UCSD-AML1 (cell line): ENCODE results near the gene BBS2.
A peak's percentile ranks its signal among the peaks of the same experiment; 100 is the strongest.
"Not testable (repeated sequence)": the region's sequence is repeated elsewhere in the genome, so short reads cannot be mapped to it uniquely, and the experiment has no call there.

ENCODE experiments used
- DNase-seq: peaks from one replicate; lab custom pipeline; 2025; ENCODE audit not compliant: unreplicated experiment; lab: John Stamatoyannopoulos, UW

BBS2 gene

DNA sequence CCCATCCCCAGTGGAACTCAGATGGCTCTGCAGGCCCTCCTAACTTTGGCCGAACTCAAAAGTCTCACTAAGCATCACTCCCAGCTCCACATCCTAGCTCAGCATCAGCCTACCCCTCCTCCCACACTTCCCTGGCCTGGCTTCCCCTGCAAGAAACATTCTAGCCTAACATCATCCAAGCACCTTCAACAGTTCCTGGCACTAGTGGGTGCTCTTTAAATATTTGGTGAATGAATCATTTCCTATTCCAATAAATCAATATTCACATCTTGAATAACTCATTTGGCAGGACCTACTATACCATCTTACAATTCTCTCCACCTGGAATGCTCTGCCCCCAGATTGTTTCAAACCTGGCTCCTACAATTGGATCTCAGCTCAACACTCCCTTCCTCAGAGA, 11.0 kb upstream of the BBS2 start:
- DNase-seq, result no peak

DNA sequence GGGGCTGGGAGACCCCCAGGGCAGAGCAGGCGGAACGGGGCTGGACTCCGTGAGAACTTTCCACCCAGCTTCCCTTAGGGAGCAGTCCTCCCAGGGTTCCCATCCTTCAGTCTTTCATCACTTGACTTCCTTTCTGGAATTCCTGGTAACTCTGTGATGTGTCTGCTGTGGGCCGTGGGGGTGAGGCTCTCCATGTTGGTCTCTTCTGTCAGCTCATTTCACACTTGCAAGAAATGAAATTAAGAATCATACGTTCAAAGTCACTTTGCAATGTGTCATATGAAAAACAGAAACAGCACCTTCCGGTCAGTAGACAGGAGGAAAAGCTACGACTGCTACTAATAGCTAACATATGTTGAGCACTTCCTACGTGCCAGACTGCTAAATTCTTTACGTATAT, 5.4 kb upstream of the BBS2 start:
- no peak for DNase-seq

DNA sequence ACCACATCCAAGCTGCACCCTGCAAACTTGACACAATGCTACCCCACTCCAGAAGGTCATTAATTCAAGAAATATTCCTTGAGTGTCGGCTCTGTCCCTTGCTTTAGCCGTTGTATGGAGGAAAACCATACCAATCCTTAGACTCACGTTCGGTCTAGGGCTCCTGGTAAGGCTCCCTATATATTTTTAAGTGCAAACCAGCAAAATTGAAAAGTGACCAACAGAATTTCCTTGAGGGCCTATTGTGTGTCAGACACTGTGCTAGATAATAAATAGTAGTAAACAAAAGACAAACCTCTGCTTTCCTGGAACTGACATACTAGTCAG, 390 bp upstream of the BBS2 start:
- DNase-seq, result no peak

DNA sequence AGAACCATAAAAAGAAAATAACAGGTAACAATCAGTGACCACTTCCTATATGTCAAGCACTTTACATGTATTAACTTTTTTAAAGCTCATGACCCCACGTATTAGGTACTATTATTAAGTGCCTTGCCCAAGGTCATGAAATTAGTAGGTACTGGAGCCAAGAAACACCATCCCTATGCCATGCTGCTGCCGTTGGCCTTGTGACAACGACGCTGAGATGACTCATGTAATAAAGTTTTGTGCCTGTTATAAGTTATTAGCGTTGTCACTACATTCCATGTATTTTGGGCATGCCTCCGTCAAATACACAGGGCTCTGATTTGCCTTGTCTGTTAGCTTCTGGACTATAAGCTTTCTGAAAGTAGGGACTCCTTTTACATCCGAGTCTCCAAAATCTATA, 1.4 kb downstream of the BBS2 start:
- DNase-seq, result no peak

DNA sequence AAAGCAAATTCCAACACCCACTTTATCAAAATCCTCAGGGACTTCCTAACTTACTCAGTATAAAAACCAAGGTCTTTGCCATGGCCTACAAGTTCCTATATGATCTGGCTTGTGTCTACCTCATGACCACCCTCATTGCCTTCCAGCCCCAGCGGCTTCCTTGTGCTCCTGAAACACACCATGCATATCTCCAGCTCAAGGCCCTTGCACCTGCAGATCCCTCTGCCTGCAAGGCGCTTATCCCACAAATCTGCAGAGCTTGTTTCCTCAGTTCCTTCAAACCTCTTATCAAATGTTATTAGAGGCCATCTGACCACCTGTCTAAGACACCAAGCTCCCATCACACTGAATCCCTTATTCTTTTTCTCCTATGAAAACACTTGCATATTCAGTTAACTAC, 2.6 kb downstream of the BBS2 start:
- no peak for DNase-seq

DNA sequence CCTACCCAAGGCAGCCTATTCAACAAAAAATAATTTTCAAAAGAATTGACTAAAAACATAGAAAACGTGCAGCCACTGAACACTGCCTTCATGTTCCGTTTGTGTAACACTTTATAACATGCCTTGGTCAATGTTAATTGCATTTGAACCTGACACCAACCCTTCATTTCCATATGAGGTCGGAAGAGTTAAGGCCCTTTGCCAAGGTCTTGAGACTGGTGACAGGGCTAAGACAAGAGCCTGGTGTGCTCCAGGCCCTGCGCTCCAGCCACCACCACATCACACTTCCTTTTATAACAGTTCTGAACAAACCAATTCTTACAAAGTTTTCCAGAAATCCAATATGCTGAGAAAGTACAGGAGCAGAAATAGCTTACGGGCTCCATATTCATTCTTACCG, 4.2 kb downstream of the BBS2 start:
- no peak for DNase-seq

DNA sequence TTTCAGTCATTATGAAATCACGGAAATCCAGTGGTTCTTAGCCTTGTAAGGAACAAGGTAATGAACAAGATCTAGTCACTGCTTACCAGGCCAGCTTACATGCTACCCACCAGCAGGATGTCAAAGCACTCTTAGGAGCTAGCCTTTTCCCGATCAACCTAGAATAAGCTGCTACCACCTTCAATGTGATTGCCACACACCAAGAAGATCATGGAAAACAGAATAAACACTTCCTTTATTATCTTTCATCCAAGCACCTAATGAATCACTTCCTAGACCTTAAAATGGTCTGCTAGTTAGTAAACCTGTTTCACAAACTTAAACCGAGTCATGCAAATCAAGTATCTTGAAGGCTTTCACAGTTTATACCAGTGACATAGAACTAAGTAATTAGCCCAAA, 5.0 kb downstream of the BBS2 start:
- no peak for DNase-seq

DNA sequence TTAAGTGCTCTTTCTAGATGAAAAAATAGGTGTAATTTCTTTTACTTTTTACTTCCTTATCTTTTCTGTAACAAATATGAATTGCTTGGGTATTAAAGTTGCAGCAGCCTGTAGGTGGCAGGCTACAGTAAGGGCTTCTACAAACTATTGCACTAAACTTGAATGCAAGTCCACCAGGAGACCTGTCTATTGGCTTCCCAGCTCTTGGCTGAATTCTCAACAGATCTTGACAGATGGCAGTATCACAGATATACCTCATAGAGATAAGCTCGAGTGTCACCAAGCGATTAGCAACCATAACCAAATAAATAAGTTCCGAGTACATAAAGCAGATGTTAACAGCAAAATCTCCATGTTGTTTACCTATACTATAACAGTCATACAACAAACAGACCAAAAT, 5.9 kb downstream of the BBS2 start:
- peak; percentile 15 for DNase-seq

DNA sequence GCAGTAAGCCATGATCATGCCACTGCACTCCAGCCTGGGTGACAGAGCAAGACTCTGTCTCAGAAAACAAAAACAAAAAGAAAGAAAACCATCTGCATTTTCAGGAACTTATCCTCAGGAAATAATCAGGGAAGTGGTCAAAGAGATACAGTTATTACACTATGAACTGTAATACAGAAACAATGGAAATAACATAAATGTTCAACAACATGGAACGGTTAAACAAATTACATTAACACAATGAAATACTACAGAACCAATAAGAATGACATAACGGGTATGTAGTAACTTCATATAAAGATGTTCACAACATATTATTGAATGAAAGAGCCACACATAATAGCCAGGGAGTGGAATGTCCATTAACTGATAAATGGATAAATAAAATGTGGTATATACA, 6.7 kb downstream of the BBS2 start:
- DNase-seq, result no peak

DNA sequence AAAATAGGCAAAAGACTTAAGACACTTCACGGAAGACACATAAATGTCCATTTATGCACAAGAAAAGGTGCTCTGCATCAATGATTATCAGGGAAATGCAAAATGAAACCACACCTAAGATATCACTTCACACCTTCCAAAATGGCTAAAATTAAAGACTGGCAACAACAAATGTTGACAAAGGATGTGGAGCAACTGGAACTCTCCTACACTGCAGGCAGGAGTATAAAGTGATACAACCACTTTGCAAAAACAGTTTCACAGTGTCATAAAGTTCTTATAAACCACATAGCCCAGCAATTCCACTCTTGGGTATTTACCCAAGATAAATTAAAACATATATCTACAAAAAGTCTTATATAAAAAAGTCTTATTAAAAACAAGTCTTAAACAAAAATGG, 7.8 kb downstream of the BBS2 start:
- no peak for DNase-seq

DNA sequence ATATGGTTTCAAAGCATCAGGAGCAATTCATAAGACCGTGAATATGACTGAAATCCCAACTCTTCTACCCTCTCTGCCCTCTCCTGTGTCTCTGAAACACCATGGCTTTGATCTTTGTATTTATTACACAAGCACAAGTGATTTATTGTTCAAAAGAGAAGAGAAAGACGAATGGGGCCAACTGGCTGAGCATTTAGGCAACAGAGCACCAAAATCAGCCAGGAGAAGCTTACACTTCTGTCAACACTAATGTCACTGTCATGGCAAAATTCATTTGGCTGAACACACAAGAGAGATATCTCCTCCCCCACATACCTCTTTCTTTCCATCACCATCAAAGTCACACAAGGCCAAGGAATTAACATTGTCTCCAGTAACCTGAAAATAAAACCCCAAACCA, 9.3 kb downstream of the BBS2 start:
- no peak for DNase-seq

DNA sequence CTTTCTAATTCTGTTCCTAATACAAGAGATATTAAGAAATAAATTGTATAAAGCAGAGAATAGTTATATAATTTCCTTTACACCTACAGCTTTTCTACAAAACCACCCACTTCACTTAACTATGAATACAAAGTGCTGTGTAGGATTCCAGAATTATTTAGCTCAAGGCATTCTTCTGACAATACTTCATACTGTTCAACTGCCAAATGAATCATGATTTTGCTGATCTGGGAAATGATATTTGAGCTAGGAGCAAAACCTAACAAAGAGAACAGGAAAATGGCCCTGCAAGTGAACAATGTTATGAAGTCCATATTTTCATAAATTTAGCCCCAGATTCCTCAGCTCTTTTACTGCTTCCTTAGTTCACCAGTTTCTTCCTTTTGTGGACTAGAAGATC, 12.9 kb downstream of the BBS2 start:
- no peak for DNase-seq

DNA sequence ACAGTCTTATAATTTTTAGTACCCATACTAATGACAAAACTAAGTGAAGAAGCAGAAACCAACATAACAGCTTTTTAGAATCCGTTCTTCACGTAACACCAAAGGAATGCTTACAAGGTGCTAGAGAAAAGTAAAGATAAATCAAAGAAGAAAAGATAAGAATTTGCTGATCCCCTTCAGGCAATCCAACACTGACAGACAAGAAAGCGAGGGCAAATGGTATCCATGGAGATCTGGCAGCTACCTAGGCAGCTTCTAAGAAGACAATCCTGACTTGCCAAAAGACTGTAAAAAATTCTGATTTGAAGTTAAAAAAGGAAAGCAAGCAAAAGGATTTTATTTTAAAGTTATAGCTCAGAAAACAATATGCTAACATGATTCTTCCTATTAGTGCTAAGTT, 14.6 kb downstream of the BBS2 start:
- no peak for DNase-seq

DNA sequence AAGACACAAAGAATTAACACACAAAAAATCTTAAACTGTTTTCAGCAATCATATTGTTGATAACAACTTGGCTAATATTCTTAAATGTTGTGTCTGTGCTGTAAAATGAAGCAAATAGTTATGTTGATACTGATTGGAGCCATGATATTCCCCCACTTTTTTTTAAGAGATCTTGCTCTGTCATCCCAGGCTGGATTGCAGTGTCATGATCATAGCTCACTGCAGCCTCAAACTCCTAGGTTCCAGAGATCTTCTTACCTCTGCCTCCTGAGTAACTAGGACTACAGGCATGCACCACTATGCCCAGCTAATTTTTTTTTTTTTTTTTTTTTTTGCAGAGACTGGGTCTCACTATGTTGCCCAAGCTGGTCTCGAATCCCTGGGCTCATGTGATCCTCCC, 26.0 kb downstream of the BBS2 start:
- no peak for DNase-seq

DNA sequence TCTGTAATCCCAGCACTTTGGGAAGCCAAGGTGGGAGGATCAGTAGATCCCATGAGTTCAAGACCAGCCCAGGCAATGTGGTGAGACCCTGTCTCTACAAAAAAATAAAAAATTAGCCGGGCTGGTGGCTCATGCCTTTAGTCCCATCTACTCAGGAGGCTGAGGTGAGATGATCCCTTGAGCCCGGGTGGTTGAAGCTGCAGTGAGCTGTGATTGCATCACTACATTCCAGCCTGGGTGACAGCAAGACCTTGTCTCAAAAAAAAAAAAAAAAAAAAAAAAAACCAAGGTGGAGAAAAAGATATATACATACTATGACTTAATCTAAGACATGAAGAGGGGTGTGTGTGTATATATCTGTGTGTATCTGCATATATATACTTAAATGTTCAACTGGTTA, 26.7 kb downstream of the BBS2 start:
- no peak for DNase-seq

DNA sequence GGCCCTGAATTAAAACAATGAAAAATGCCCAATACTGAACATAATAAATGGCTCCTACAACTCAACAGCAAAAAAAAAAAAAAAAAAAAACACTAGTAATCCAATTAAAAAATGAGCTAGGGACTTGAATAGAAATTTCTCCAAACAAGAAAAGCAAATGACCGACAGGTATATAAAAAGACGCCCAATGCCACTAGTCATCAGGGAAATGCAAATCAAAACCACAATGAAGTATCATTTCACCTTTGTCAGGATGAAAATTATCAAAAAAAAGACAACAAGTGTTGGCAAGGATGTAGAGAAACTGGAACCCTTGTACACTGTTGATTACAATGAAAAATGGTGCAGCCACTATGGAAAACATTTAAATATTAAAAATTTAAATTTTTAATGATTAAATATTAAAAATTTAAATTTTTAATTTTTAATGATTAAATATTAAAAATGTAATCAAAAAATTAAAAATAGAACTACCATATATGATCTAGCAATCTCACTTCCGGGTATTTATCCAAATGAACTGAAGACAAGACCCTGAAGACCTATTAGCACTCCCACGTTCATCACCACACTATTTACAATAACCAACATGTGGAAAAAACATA, 28.1 kb downstream of the BBS2 start:
- no peak for DNase-seq

DNA sequence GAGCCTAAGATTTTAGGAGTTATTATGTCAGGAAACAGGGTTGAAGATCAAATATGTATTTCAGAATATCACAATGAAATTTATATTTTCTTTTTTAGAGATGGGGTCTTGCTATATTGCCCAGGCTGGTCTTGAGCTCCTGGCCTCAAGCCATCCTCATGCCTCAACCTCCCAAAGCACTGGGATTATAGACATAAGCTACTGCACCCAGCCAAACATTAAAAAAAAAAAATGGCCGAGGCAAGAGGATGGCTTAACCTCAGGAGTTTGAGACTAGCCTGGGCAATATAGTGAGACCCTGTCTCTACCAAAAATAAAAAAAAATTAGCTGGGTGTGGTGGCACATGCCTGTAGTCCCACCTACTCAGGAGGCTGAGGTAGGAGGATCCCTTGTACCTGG, 31.0 kb downstream of the BBS2 start:
- not testable (repeated sequence) for DNase-seq

DNA sequence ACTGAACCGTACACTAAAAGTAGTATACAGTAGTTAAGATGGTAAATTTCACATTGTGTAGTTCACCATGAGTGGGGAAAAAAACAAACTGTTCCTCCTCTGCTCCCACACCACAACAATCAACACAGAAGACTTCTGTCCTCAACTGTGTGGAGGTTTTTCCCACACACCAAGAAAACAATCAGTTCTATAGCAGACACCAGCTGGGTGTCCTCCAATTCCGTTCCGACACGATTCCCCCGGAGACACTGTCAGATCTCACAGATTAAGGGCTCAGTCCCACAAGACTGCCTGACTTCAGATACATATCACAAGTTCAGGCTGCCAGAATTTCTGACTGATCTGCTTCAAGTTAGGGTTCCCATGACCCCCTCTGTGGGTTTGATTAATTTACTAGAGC, 31.8 kb downstream of the BBS2 start:
- no peak for DNase-seq

DNA sequence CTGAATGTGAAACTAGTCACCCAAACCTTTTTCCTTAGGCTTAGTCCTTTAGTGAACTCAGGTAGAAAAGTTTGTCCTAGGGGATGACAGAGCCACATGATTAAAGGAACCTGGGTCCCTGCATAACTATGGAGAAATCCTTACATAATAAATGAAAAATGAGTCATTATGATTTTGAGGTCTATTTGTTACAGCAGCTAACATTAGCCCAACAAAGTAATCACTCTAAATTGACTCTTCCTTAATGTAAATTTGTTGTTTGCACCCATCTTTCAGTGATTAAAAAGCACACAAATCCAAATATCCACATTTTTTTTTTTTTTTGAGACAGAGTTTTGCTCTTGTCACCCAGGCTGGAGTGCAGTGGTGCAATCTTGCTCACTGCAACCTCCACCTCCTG, 36.4 kb downstream of the BBS2 start:
- no peak for DNase-seq

DNA sequence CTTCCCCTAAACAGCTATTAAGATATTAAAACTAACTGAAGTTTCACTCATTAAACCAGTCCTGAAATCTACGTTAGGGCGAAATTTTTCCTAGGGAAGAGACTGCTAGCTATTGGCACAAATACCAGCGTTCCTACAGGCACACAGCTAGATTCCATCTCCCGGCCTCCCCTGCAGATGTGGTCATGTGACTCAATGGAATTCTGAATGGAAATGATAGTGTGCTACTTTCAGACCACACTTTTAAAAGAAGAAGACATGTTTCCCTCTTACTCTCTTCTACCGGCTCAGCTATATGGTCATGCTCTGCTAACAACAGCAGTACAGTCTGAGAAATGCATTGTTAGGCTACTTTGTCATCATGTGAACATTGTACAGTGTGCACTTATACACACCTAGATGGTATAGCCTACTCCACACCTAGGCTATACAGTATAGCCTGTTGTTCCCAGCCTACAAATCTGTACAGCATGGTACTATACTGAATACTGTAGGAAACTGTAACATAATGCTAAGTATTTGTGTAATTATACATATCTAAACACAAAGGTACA, 37.1 kb downstream of the BBS2 start:
- DNase-seq, result no peak

DNA sequence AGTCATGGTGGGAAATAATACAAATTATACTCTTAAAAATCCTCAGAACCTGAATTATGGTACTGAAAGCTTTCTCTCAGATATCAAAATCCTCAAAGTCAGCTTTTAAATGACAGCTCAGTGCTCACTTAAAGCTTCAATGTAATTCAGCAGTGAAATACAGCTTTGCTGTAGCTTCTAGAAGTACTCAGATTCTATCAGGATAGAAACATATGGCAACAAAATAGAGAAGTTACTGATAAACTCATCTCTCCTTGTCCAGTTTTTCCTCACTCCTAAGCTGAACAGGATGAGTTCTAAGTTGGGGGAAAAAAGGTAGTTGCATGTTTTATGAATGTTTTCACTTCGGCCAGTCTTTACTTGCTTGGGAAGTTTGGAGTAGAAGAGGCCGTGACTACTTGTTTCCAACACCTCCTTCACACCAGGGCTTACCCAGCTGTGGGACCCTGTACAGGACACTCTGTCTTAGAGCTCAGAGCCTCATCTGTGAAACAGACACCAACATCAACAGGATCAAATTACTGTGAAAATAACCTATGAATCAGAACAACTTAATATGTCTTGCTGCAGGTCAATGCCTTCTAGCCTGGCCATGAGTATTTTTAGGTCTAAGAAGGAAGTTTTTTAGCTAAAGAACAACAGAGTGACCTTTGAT, 38.2 kb downstream of the BBS2 start:
- DNase-seq, result no peak

DNA sequence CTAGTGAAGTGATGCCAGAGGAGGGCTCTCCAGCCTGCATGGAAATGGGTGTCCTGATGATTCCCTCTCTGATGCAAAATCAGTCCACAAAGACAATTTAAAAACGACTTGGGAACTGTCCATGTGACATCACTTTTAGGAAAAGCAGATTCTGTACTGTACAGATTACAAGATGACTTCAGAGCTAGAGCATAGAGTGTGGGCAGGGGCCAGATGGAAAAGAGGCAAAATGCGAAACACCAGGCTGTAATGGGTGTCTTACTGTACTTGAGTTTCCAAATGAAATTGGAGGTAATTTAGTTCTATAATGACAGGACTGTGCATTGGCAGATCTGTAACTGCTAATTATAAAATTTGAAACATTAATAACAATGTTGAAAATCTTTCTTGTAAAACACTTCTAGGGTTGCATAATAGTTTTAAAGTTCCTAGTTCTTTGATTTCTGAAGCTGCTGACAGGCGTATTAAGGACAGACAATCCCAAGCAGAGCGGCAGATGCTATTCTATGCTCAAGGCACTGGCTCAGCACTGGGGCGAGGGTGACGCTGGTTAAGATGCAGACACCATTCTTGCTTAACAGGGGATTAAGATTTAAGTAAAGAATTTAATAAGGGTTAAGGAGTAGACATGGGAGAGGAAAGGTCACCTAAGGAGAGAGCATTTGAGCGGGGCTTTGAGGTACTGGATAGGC, 38.9 kb downstream of the BBS2 start:
- no peak for DNase-seq

DNA sequence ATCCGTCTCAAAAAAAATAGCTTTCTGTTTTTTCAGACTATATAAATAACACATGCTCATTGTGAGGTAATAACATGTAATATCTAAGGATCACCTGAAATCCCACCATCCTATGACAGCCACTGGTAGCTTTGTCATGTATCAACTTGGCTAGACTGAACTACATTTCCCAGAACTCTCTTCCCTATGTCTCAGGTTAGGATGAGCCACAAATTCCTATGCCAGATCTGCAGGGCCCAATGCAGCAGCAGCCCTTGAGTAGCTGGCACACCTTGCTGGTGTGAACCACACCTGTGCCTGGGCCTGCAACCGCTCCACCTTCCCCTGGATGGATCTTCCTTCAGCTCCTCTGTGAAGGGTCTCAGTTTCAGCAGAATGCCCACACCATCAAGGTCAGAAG, 40.4 kb downstream of the BBS2 start:
- no peak for DNase-seq
